HEK293 (cell line): Measurements from ENCODE around the gene ANKRD13D.

Experiments
- EGR2 ChIP-seq: fragments of 450-650 bp; formaldehyde crosslinking; IDR thresholded peaks from 2 replicates; pipeline ENCODE4 v1.5.1; 2016; ENCODE audit warnings: low read depth, missing biosample characterization, missing genetic modification characterization
- GFI1B ChIP-seq: fragments of 450-650 bp; formaldehyde crosslinking; IDR thresholded peaks from 2 replicates; pipeline ENCODE4 v1.5.1; 2016; ENCODE audit warnings: missing biosample characterization, missing genetic modification characterization
- ZNF23 ChIP-seq: fragments of 450-650 bp; formaldehyde crosslinking; IDR thresholded peaks from 2 replicates; pipeline ENCODE4 v1.5.1; 2016; ENCODE audit warnings: missing biosample characterization, missing genetic modification characterization, borderline replicate concordance
- ZNF24 ChIP-seq: fragments of 450-650 bp; formaldehyde crosslinking; IDR thresholded peaks from 2 replicates; pipeline ENCODE4 v1.5.1; 2016; ENCODE audit warnings: missing biosample characterization, missing genetic modification characterization
- ZNF555 ChIP-seq: fragments of 450-650 bp; formaldehyde crosslinking; conservative IDR thresholded peaks from 2 replicates; pipeline ENCODE4 v1.5.1; 2017; ENCODE audit warnings: missing biosample characterization, mild to moderate bottlenecking, missing genetic modification characterization, inconsistent platforms
- ZNF571 ChIP-seq: fragments of 450-650 bp; formaldehyde crosslinking; IDR thresholded peaks from 2 replicates; pipeline ENCODE4 v1.5.0; 2017; ENCODE audit warnings: missing biosample characterization, missing genetic modification characterization
- ZNF623 ChIP-seq: fragments of 450-650 bp; formaldehyde crosslinking; IDR thresholded peaks from 2 replicates; pipeline ENCODE4 v1.5.1; 2016; ENCODE audit warnings: missing biosample characterization, missing genetic modification characterization
- ZNF658 ChIP-seq: fragments of 450-650 bp; formaldehyde crosslinking; IDR thresholded peaks from 2 replicates; pipeline ENCODE4; 2016; ENCODE audit warnings: missing biosample characterization, missing genetic modification characterization
- TF ChIP-seq, protein P1 (sequence below): fragments of 450-650 bp; formaldehyde crosslinking; IDR thresholded peaks from 2 replicates; pipeline ENCODE4 v1.5.1; 2016; ENCODE audit warnings: missing biosample characterization, missing genetic modification characterization

DNA sequence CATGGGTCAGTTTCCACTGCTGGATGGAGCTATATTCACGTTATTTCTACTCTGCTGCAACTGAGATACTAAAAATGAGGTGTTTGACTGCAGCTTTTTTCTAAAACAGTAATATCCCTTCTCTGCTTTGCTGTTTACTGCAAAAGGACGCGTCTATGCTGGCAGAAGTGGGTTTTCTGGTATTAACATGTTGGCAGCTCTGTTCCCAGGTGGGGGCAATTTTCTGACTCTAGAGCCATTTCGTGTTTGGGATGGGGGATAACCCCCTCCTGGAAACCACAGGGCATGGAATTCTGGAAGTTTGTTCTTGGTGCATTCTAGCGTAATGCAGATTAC lies 17.9 kb upstream of the ANKRD13D start:
- TF ChIP-seq GFI1B (tag by site-specific recombination) = no peak
- TF ChIP-seq ZNF658 = no peak
- TF ChIP-seq ZNF24 (tag by site-specific recombination) = no peak
- TF ChIP-seq ZNF571 (tag by site-specific recombination) = no peak
- no peak for TF ChIP-seq ZNF555 (tag by site-specific recombination)
- TF ChIP-seq ZNF623 (tag by site-specific recombination) = no peak
- no peak for TF ChIP-seq ZNF23 (tag by site-specific recombination)
- no peak for TF ChIP-seq EGR2
- TF ChIP-seq, protein P1, sequence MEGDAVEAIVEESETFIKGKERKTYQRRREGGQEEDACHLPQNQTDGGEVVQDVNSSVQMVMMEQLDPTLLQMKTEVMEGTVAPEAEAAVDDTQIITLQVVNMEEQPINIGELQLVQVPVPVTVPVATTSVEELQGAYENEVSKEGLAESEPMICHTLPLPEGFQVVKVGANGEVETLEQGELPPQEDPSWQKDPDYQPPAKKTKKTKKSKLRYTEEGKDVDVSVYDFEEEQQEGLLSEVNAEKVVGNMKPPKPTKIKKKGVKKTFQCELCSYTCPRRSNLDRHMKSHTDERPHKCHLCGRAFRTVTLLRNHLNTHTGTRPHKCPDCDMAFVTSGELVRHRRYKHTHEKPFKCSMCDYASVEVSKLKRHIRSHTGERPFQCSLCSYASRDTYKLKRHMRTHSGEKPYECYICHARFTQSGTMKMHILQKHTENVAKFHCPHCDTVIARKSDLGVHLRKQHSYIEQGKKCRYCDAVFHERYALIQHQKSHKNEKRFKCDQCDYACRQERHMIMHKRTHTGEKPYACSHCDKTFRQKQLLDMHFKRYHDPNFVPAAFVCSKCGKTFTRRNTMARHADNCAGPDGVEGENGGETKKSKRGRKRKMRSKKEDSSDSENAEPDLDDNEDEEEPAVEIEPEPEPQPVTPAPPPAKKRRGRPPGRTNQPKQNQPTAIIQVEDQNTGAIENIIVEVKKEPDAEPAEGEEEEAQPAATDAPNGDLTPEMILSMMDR (tag by site-specific recombination) = no peak
